ENCODE data around the gene PHF12.

DNA sequence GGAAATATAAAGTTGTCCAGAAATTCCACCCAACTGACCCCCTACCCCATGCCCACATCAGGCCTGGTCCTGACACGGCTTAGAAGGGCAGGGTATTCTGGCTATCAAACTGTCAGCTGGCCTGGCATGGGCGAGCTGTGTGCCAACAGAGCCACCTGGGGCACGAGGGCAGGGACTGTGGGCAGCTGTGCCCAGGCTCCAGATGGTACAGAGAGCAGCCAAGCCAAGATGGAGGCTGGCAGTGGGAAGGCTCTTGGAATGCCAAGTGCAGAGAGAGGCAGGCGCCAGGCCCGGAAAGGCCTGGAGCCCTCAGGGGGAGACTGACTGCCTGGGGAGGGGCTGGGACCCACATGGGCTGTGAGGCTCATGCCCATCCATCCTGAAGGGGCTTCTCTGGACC lies 24.3 kb upstream of the PHF12 start:
- TF ChIP-seq, protein P1, sequence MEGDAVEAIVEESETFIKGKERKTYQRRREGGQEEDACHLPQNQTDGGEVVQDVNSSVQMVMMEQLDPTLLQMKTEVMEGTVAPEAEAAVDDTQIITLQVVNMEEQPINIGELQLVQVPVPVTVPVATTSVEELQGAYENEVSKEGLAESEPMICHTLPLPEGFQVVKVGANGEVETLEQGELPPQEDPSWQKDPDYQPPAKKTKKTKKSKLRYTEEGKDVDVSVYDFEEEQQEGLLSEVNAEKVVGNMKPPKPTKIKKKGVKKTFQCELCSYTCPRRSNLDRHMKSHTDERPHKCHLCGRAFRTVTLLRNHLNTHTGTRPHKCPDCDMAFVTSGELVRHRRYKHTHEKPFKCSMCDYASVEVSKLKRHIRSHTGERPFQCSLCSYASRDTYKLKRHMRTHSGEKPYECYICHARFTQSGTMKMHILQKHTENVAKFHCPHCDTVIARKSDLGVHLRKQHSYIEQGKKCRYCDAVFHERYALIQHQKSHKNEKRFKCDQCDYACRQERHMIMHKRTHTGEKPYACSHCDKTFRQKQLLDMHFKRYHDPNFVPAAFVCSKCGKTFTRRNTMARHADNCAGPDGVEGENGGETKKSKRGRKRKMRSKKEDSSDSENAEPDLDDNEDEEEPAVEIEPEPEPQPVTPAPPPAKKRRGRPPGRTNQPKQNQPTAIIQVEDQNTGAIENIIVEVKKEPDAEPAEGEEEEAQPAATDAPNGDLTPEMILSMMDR (IDR thresholded peaks at IDR 0.05; ENCODE audit: low read depth, low read length, poor library complexity, severe bottlenecking), result no peak
- TF ChIP-seq EZH2phosphoT487 (IDR thresholded peaks at IDR 0.05; ENCODE audit: borderline replicate concordance, low read length), result no peak
